Anterior cingulate cortex (tissue), 58 donors: Measurements from ENCODE around the gene CHERP.
"Not testable (repeated sequence)": the region's sequence is repeated elsewhere in the genome, so short reads cannot be mapped to it uniquely, and the experiment has no call there.

ENCODE experiments used
- DNase-seq, 58 donors: peaks; one replicate each; lab custom pipeline; 2025; lab: John Stamatoyannopoulos, UW

Gene CHERP

DNA sequence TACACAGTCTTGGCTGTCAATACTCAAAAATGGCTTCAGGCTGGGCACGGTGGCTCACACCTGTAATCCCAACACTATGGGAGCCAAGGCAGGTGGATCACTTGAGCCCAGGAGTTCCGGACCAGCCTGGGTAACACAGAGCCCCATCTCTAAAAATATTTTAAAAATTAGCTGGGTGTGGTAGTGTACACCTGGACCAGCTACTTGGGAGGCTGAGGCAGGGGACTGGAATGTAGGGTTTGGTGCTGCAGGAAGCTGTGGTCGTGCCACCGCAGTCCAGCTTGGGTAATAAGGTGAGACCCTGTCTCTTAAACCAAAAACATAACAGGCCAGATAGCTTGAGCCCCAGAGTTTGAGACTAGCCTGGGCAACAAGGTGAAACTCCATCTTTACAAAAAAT lies 6.7 kb upstream of the CHERP start:
- no peak for DNase-seq

DNA sequence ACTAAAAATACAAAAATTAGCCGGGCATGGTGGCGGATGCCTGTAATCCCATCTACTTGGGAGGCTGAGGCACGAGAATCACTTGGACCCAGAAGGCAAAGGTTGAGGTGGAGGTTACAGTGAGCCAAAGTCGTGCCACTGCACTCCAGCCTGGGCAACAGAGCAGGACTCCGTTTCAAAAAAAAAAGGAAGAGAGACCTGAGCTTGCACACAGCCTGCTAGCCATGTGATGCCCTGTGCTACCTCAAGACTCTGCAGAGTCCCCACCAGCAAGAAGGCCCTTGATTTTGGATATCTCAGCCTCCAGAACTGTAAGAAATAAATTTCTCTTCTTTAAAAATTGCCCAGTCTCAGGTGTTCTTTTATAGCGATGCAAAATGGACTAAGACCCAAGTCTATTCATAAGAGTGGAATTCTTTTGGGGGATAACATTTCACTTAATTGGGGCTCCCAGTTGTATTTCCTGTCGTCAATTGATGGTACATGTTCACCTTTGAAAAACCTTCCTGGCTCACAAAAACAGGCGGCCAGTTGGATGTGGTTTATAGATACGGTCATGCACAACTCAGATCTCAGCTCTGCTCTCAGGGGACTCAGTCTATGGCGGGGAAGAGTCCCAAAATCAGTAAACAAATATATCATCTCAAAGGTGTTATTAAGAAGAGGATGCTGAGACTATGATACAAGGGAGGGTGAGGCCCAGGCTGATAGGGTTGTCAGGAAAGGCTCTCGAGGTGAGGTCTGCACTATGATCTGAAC lies 2.4 kb upstream of the CHERP start:
- DNase-seq: no peak

DNA sequence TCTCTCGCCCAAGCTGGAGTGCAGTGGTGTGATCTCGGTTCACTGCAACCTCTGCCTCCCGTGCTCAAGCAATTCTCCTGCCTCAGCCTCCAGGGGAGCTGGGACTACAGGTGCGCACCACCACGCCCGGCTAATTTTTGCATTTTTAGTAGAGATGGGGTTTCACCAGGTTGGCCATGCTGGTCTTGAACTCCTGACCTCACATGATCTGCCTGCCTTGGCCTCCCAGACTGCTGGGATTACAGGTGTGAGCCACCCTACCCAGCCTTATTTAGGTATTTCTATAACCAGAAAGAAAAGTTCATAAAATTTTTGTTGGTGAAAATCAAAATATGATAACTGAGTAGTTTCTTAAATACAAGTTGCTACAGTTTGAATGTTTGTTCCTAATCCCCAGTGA lies 1.5 kb upstream of the CHERP start:
- not testable (repeated sequence) for DNase-seq

DNA sequence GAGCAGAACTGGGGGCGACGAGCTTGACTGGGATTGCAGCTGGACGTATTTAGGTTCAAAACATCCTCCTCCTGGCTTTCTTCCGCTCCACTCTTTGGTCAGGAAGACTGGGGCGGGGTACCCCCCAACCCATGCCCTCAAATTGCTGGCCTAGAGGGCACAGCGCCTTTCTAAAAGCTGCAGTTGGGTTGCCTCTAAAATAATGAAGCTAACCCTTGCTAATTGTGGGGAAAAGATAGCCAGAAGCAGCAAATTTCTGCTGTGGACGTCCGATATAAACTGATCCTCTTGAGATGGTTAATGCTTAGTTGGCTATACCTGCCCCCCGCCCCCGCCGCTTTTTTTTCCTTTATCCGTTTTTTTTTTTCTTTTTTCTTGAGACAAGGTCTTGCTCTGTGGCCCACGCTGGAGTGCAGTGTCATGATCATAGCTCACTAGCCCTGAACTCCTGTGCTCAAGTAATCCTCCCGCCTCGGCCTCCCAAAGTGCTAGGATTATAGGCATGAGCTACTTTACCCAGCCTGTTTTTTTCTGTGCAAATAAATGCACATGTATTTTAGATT lies 754 bp upstream of the CHERP start:
- DNase-seq: peak in 1 of 58 donors; percentile 57

DNA sequence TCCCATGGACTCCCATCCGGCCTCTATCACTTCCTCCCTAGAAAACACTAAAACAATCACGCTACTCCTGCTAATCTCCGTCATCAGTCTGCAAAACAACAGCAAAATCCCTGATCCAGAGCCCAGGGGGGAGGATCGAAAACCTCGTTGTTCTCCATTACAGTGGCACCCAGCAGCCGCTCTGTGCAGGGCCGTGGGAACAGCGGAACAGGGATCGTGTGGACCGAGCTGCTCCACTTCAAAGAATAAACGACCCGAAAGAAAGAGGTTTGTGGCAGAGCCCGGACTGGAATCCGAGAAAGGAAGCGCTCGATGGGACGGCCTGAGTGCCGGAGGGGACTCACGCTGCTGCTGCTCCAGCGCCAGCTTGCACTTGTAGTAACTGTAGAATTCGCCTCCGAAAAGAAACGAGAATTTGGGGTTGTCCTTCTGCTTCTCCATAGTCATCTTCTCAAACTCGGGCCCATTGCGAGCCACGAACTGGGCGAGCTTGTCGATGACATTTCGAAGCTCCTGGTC lies 652 bp downstream of the CHERP start:
- DNase-seq: no peak

DNA sequence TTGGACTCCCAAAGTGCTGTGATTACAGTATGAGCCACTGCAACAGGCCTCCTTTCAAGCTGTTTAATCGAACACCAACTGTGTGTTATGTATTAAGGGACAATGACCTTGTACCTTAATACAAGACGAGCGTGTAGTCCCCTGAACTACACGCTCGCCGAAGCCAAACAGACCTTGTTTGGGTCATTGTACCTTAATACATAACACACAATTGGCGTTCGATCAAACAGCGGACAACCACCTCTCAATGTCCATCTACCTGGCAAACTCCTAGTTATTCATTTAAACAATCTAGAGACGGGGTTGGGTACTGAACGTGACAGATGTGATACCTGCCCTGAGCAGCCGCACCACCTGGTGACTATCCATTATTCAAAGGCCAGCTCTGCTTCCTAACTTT lies 1.3 kb downstream of the CHERP start:
- DNase-seq: no peak

DNA sequence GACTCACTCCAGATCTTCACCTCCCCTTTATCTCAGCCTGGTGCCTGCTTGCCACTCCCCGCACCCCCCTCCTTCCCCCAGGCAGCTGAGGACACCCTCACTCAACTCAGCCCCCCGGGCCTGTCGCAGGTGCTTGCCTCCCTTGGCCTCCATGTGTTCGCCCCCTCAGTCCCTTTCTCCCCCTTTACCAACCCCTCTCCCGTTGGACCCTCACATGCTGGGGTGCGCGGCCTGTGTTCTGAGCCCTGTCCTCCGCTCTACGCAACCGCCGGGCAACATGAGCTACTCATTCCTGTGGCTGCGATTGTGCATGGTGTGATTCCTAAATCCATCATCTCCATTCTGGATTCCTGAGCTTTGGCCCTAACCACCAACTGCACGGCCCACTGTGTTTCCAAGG lies 5.1 kb downstream of the CHERP start:
- no peak for DNase-seq

DNA sequence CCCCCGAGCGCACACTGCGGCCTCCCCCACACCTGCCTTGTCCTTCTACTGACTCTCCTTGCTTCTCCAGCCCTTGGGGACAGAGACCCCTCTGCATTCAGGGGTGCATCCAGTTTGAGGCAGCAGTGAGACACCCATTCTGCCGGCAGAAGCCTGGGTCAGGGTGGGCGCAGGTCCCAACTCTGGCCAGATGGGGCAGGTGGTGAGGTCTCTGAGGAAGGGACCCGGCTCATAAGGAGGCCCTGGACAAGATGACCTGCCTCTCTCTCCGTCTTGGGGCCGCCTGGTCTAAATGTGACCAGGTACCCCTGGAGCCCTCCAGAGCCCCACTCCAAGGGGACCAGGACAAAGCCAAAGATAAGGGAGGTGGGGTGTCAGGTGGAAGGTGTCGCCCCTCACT lies 6.1 kb downstream of the CHERP start:
- no peak for DNase-seq

DNA sequence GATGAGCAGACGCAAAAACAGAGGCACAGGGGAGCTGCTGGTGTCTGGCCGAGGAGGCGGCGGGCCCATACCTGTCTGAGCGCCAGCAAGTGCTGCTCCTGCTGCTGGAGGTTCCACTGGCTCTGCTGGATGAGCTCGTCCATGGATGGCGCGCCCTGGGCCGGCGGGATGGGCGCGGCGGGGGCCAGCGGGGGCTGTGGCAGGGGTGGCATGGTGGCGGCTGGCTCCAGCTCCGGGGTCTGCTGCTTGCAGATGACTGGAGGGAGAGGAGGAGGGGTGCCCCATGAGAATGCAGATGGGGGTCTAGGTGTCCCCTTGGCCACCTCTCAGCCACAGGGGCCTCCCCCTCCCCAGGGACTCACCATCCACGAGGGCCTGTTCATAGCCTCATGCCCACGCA lies 6.9 kb downstream of the CHERP start:
- DNase-seq: no peak

DNA sequence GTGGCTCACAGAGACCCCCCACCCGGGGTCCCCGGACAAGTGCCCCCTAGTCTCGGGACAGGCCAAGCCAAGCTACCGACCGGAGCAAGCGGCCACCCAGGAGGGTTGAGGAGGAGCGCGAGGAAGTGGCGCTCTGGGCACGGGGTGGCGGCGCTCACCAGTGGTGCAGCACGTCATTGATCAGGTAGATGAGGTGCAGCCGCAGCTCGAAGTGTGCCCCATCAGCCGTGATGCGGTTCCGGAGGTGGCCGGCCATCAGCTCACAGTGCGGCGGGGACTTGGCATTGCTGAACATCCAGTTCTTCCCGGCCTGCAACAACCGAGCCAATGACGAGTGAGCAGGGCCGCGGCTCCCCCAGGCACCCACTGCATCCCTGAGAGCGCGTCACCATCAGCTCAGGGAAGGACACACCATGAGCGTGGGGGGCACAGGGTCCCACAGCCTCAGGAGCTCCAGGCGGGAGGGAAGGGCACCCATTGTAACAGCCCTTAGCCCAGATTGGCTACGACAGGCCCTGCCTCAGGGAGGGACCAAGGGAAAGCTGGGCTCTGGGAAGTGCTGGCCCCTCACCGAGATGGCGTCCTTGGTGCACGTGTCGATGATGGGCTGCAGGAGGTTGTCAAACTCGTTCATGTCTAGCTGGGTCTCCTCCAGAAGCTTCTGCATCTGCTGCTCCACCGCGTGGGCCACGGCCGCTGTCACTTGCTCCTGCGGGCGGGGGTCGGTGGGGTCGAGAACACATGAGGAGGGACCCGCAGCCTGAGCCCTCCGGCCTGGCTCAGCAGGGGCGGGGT lies 9.6 kb downstream of the CHERP start:
- no peak for DNase-seq

DNA sequence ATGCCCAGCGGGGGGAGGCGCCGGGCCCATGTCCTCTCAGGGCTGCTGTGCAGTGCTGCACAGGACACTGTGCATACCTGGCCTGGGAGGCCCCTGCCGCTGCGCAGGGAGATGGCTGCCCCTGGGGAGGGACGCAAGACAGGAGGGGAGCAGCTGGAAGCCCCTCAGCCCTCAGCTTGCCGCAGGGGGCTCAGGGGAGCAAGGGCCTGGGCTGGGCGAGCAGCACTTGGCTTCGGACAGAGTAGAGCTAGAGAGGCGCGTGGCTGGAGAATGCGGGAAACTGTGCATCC lies 10.9 kb downstream of the CHERP start:
- no peak for DNase-seq

DNA sequence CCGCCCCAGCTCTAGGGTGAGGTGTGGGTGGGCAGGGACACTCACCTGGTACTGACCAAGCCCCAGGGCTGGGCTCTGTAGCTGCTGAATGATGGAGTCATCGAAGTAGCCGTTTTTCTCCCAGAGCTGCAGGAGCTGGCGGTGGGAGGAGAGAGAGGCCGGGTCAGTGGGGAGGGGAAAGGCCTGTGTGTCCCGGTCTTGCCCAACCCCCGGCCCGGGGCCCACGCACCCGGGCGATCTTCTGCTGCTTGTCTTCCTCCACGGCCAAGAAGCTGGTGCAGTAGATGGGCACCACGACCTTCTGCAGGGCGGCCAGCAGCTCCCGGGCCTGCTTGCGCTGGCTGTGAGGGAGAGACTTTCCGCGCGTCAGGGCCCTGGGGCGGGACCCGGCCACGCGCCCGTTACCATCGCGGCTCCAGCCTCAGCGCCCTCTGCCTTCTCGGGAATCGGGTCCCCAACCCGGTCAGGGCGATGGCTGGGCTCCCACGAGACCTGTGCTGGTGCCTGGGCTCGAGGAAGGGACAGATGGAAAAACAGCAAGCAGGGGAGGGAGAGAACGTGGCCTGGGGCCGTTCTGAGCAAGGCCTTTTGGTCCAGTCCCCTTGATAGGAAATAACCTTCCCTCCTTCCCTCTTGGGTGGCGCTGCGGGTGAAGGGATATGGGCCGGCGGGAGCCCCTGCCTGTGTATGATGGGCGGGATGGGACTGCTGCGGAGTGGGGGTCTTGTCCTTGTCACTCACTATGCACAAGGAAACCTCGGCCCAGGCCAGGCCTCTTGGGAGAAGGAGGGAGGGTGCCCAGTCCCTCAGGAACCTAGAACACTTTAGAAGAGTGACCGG lies 11.5 kb downstream of the CHERP start:
- no peak for DNase-seq

DNA sequence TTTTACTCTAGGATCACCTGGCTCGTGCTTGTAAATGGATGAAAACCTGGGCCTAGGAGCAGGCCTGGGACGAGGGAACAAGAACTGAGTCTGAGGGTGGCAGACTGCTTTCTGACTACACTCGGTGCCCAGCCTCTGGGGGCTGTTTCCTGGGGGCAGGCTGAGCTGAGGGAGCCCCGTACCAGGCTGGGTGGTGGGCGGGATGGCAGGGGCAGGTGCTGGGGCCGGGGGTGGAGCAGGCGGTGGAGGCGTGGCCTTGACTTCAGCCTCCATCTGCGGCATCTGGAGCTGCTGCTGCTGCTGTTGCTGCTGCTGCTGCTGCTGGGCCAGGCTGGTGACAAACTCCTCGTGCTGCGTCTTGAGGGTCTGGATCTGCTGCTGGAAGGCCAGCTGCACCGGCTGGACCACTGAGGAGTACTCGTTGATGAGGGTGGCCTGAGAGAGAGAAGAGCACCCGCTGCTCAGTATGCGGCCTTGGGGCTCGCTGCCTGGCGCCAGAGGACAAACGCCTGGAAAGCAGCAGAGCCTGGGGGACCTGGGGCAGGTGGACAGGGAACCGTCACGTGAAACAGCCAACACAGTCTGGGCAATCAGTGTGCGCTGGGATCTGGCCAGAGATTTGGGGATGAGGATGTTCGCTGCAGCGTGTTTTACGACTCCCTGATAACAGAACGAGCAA lies 12.6 kb downstream of the CHERP start:
- no peak for DNase-seq

DNA sequence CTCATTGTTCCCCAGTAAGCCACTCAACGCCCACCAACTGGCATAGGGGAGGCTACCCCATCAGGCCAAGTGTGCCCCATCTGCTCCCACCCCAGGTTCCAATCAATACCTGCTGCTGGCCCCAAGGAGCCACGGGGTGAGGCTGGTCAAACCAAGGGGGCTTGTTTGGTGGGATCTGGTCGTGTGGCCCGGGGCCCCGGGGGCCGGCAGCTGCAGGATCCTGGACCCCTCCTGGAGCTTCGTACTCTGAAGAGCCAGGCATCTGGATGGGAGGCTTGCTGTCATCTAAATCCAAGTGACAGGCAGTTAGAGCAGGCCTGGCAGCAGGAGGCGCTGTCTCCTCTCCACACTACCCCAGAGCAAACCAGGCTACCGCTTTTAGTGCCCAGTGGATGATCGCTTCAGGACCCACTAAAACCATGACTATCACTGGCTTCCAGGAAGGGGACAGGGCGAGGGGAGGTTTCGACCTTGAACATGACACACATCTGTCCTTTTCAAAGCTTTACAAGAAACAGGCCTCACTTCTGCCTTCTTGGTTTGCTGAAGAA lies 14.2 kb downstream of the CHERP start:
- DNase-seq: no peak

DNA sequence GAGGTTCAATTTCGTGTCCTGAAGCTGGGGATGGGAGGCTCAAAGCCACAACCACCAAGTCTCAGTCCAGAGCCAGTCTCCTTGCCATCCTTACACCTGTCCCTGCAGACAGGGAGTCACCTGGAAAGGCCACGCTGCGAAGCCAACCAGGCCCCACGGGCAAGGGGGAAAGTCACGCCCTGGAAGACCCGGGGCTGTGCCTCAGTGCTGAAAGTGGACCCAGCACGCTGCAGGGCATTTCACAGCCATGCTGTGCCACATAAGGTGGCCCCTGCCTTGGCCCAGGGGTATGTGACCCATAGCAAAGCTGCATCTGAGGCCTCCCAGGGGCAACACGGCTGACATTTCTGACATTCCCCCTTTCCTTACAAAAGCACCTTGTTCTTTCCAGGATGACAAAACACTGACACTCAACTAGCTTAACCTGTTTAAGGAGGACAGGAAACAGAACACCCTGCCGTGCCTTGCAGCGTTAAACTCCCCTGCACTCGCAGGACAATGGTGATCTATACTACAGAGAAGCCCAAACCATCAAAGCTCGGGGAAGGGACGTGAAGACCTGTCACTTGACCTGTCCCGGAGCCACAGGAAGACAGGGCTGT lies 14.8 kb downstream of the CHERP start:
- no peak for DNase-seq

DNA sequence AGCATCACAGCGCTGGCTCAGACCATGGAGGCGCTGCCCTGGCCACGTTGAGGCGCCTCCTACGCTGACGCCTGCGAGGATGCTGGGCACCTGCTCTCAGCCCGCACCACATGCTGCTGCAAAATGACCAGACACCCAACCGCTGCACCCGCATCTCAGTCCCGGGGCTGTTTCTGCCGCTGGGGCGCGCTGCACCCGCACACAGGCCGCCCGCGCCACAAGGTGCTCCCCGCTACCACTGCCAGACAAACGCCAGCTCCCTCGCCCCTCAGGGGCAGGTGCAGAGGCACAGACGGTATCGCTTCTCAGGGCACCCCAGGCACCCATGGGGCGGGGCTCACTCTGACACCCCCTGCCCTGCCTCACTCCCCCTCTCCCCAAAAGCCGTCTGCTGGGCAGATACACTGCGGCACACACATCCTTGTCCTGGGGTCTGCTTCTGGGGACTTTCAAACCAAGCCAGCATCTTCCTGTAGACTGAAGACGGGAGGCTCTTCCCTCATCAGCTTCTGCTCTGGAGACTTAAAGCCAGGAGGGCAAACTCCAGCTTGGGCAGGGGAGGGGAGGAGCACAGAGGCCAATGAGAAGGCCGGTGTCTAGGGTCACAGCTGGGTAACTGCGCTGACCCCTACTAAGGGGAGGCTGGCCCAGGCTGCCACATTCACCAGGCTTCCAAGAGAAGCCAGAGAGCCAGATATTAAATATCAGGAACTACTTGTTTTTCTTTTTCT lies 16.3 kb downstream of the CHERP start:
- no peak for DNase-seq

DNA sequence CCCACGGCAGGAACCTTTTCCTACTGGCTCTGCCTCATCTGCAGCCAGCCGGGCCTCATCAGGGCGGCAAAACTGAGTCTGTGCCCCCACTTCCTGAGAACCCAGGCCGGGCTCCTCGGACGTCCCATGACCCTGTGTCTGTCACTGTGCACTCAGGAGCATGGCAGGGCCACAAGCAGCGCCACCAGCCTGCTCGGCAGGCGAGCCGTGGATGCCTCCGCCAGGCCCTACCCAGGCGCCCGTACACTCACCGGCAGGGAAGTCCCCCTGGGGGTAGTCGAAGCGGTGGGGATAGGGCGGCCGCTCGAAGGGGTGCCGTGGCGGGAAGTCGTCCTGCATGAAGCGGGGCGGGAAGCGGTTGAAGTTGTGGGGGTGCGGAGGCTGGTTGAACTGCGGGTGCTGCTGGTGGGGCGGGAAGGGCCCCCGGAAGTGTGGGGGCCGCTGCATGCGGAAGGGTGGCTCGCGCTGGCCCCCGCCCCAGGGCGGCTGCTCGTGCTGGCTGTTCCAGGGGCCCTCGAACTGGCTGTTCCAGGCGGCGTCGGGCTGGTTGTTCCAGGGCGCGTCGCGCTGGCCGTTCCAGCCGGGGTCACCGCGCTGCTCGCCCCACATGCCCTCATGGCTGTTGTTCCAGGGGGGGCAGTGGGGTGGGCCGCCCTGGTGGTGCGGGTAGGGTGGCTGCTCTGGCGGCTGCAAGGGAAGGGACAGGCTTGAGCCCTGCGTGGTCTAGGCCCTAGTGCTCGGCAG lies 17.1 kb downstream of the CHERP start:
- no peak for DNase-seq
